OCI-M1 (cell line): Measurements from ENCODE around the gene PLK2.
A peak's percentile ranks its signal among the peaks of the same experiment; 100 is the strongest.

Source experiments
- DNase-seq: peaks from one replicate; lab custom pipeline; 2025; lab: John Stamatoyannopoulos, UW

The PLK2 gene

DNA sequence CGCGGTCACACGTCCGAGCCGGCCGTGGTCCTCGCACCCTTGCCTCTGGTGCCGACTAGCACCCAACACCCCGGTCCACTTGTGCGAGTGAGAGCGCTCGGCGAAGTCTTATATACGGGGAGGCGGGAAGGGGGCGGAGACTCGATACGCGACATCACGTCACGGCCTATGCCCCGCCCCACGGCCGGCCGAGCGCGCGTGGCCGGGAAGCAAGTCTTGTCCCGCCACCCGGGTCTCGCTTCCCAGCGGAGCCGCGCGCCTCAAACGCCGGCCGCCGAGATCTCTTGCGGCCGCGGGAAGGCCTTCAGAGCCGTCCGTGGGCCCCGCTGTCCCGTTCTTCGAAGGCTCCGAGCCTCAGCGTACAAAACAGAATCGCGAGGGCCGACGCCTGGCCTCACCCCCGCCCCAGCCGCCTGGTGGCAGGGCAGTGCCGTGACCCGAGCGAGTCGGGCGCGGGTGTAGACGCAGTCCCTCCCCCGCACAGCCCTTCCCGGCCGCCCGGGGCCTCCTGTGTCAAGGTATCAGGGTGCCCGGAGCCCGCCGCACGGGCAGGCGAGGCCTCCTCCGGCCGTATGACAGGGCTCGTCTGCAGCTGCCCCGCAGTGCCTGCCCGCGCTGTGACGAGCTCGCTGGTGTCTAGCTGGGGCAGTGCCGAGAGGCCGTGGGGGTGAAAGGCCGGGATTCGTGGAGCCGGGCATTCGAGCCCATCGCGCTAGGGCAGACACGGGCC lies at the start of gene PLK2:
Gene PLK2, minus strand, starts transcription at position 85 of the 730 bp plus-strand sequence. CDS start 127 bp downstream, outside the sequence.
- peak; percentile 89 for DNase-seq

DNA sequence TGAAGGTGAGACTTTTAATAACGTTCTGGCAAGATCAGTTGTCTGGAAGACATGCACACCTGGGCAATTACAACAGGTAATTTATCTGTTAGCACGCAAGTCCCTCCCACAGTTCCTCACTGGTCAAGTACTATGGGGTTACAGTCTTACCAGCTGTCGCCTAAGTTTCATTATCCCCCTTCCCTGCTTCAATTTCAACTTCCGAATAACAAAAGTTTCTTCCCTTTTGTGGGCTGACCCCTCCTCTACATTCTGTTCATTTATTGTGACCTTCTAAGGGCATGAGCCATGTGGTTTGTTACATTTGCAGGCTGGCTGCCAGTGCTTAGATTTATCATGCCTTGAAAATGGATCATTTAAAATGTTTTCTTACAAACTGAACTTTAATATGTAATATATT lies 47.8 kb upstream of the PLK2 start:
- DNase-seq = no peak

DNA sequence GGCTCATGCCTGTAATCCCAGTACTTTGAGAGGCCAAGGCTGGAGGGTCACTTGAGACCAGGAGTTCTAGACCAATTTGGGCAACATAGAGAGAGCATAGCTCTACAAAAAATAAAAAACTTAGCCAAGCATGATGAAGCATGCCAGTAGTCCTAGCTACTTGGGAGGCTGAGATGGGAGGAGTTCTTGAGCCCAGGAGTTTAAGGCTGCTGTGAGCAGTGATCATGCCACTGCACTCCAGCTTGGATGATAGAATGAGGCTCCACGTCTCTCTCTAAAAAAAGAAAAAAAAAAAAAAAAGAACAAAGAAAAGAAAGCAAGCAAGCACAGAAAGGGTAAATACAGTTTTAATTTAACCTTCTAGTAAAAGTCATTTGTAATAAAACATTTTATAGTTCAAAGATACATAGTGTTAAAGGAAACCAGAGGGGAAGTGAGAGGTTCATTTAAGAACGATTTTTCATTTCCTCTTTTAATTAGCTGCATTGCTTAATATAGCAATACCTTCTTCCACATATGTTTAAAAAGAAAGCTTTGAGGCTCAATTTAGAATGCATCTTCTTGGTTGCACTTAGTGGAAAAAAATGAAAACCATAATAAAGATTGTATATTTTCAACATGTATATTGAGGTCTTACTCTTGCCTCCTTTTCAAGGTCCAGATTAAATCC lies 46.2 kb upstream of the PLK2 start:
- no peak for DNase-seq

DNA sequence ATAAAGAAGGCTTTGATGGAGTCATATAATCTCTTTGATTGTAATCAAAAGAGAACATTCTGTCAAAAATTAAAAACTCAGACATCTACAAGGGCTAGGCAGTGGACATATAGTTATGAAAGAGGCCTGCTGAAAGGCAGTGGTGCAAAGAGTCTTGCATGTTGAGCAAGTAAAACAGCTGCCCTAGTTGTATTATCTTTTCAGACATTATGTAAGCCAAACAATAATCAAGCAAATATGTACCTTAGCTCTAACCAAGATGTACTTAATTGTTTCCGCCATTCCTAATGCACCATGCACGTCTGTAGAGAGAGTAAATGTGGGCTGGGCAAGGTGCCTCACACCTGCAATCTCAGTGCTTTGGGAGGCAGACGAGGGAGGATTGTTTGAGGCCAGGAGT lies 45.6 kb upstream of the PLK2 start:
- DNase-seq = no peak

DNA sequence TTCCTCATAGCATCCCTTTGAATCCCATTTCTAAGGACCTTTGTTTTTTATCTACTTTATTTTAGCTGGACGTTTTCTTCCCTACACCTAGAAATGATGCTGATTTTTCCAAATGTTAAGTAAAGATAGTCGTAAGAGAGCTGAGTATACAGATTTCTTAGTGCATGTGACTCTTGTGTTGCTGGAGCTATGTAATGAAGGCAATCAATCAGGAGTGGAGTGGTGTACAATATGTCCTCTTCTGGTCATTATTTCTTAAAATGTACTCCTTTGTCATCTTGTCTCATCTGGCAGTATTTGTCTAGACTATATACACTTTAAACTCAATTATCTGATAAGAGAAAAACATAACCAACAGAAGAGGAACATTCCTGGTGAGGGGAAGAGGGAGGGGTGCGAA lies 44.9 kb upstream of the PLK2 start:
- no peak for DNase-seq

DNA sequence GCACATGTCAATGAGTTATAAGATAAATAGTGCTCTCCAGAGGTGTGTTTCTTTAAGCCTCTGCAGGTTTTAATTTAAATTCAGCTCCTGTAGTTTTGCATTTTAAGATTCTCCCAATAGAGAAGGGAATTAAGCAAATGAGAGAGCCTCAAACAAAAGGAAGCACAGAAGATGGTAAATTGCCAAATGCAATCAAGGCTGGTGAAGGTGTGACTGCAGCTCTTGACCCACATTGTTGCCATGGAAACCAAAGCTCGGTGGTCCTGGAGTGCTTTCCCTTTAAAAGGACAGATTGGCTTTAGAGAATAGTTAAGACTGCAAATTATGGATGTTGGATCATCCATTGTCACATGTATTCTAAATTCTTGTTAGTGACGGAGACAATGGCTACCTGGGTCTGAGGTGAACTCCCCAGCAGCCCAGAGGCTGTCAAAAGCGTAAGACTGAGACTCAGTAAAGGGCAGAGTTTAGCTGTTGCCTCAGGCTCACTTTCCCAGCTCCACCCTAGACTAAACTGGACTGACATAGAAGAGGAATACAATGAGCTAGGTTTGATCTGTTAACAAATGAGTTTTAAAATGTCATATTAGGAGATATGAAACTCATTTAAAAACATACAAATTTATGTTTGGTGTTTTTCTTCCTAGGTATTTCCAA lies 43.6 kb upstream of the PLK2 start:
- no peak for DNase-seq

DNA sequence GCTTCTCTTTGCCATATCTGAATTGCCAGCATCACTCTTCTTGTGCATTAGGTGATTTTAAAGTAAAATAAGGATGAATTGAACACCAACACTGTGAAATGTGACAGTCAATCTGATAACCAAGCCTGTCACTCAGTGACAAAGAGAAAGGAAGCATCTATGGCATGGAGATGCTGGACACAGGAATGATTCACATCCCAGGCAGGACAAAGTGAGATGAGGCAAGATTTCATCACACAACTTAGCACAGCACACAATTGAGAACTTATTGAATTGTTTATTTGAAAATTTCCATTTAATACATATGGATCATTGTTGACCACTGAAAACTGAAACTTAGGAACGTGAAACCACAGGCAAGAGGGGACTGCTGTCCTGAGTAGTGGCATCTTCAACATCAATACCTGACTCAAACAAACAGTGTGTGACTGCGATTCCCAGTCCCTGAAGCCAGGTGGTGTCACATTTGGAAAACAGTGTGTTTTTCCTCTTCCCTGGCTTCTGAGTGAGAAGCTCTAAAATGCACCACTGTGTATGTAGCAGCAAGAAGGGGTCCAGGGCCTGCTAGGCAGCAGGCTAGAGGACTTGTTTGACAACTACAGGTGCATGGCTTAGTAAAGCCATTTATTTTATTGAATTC lies 42.0 kb upstream of the PLK2 start:
- DNase-seq = no peak

DNA sequence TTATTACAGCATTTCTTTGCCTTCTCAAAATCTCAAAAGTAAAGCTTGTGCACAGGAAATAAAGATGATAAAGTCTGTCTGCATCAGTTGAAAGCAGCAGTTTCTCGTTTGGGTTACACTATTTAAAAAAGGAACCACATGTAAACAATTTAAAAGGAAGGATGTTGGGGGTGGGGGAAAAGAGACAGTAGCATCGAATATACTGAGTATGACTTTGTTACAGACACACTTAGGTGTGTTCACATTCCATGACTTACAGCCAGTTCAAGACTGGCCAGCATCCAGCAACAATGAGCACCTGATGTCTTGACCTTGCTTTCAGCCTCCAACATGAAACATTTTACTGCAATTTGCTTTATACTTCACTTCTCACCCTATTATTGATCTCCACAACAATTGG lies 40.1 kb upstream of the PLK2 start:
- peak; percentile 22 for DNase-seq

GRCh38 chr5:58499231-58499630 lies 39.3 kb upstream of the PLK2 start:
- peak; percentile 44 for DNase-seq

DNA sequence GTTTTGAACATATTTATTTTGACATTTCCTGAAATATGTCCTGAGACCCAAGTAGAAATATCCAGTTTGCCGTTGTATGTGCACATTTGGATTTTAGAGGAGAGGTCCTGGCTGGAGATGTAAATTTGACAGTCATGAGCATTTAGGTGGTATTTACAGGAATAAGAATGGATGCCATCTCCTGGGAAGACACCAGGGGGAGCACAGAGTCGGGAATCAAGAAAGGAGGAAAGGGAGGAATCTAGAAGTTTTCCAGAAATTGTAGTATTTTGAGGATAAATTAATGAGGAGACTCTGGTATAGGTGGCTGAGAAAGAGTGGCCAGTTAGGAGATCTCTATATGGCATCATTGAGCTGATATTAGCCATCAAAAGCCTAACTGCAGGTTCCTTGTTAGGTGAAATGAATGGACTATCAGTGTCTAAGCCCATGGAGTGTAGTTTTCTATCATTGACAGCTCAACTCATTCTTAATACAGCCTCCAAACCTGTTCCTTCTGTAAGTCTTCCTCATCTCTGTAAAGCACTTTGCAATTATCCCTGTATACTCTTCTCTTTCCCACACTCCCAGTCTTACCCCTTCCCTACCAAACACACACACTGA lies 38.6 kb upstream of the PLK2 start:
- DNase-seq = peak; percentile 50

DNA sequence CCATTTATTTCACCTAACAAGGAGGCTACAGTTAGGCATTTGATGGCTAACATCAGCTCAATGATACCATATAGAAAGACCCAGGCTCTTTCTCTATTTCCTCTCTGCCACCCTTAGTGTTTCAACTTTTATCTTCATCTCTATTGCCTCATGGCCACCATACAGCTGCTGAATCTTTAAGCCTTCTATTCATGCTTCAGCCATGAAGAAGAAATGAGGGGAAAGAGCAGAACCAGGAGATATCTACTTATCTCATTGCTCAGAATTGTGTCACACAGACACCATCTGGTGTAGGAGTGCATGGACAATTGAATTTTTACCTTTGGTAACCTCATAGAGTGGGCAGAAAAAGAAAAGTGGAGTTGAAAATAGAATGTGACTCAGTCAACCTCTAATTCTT lies 38.0 kb upstream of the PLK2 start:
- DNase-seq = peak; percentile 13

DNA sequence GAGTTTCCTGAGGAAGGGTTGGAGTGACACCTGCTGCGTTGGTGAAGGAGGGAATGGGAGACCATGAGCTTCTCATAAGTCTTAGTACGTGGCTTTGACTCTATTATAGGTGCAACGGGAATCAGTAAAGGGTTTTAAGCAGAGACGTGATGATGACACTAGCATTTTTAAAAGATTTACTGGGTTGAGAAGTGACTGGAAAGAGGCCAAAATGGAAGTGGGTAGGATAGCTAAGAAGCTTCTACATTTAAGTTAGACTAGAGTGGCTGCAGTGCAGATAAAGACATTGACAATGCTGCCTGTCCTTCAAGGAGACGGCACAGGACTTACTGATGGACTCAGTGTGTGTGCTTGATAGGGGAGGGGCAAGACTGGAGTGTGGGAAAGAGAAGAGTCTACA lies 37.5 kb upstream of the PLK2 start:
- DNase-seq = no peak

- DNase-seq = peak; percentile 5
Measured at GRCh38 chr5:58496488-58496887, 36.6 kb upstream of the PLK2 start.

DNA sequence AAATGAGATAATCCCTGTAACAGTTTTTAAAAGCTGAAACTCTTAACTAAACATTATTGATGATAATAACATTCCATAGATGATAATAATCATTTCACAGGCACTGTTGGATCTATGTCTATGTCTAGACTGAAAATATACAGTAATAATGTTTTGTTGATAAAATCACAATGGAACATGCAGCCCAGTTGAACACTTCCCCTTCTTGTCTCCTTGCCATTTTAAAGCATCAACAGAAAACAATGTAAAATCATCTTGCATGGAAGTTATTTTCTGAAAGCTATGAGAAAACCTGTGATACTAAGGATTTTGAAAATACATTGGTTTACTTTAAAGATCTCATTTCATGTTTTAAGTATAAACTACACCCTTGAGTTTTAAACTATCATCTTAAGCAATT lies 33.3 kb upstream of the PLK2 start:
- DNase-seq = peak; percentile 28

- DNase-seq = peak; percentile 88
Measured at GRCh38 chr5:58491216-58491892, 31.5 kb upstream of the PLK2 start, which contains the start of gene GAPT. Gene GAPT, plus strand, starts transcription at chr5:58491435. Its CDS starts 3,102 bp downstream, at chr5:58494537.

- DNase-seq = no peak
Measured at GRCh38 chr5:58490402-58491050, 30.6 kb upstream of the PLK2 start.

DNA sequence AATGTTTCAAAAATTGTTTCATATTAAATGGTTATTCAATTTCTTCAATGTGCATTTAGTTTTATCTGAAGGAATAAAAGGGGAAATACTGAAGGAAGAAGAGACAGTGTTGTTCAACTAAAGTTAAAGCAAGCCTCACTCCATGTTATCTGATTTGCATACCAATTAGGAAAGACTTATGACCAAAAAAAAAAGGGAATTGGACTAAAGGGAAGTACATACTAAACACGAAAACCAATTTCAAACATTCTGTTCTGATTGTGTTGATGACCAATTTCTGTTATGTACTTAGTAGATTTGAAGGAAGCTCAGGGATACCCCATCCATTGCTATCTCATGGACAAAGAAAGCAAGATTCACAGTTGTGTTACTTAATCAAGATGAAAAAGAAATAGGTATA lies 26.4 kb upstream of the PLK2 start:
- peak; percentile 27 for DNase-seq

DNA sequence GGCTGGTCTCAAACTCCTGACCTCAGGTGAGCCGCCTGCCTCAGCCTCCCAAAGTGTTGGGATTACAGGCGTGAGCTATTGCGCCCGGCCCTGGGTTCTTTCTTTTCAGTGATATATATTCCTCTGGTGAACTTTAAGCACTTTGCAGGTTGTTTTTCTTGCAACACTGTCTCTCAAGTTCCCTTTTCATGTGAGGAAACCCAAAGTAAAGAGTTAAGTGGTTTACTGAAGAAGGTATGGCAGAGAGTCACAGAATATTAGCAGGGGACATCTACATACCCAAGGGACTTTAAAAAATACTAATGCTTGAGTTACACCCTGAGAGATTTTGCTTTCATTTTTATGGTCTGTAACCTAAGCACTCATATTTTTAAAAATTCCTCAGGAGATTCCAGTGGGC lies 24.6 kb upstream of the PLK2 start:
- DNase-seq = no peak

DNA sequence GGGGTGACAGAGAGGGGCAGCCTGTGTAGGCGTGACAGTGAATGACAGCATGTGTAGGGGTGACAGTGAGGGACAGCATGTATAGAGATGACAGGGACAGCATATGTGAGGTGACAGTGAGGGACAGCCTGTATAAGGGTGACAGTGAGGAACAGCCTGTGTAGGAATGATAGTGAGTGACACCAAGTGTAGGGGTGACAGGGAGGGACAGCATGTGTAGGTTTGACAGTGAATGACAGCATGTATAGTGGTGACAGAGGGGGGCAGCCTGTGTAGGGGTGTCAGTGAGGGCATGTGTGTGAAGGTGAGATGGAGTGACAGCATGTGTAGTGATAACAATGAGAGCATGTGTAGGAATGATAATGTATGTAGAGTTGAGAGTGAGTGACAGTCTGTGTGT lies 22.6 kb upstream of the PLK2 start:
- DNase-seq = no peak

DNA sequence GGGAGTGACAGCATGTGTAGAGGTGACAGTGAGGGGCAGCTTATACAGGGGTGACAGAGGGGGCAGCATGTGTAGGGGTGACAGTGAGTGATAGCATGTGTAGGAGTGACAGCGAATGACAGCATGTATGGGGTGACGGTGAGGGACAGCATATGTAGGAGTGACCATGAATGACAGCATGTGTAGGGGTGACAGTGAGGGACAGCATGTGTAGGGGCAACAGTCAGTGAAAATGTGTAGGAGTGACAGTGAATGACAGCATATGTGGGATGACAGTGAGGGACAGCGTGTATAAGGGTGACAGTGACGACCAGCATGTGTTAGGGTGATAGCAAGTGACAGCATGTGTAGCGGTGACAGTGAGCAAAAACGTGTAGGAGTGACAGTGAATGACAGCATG lies 21.9 kb upstream of the PLK2 start:
- no peak for DNase-seq

GRCh38 chr5:58481066-58481676 lies 21.3 kb upstream of the PLK2 start:
- no peak for DNase-seq
